Left colon (tissue), 2 donors: ENCODE results near the gene BCL2. TPM values are rescaled to one million over a fixed set of nuclear protein-coding genes. Genes with fewer than 3 reads are reported as not detected.

ENCODE experiments used
- ATAC-seq: fragments of 200-7000 bp; cut with Tn5 transposase; one replicate; pipeline ENCODE4 v1.9.1; 2020; ENCODE audit warnings: mild to moderate bottlenecking, moderate library complexity
- DNase-seq, 2 donors: peaks; one replicate each; pipeline ENCODE4 v3.0.0-alpha.2; 2020
- intact Hi-C, 2 donors: fragments of 100-400 bp; cut with DNase I in 1 of 2; cut with micrococcal nuclease in 1 of 2; formaldehyde crosslinking; loops; one replicate each; pipeline versions ENCODE4 v1.11.2 to v1.14.0; 2022; cut with DNase I, micrococcal nuclease
- total RNA-seq, 2 donors: library from RNA; stranded (reverse); fragmentation: NEBNext Ultra II Directional; extraction: Animal tissue kit (Norgen Biotek cat#: 25700); gene quantifications; one replicate each; pipeline ENCODE4 v1.2.1, GENCODE V29; 2021
- donor health status: DM: no; HTN: no; CAD: no.
- donor health status: DM: yes; HTN: yes; CAD: no.

BCL2 gene
- total RNA-seq, 2 donors from 2014 or later = 16.6 to 19.3 TPM

GRCh38 chr18:63099848-63100629, 219.5 kb downstream of the BCL2 start:
- intact Hi-C loops = no loop called here
- DNase-seq = peak; percentile 57 to 77
- ATAC-seq = peak; percentile 91

DNA sequence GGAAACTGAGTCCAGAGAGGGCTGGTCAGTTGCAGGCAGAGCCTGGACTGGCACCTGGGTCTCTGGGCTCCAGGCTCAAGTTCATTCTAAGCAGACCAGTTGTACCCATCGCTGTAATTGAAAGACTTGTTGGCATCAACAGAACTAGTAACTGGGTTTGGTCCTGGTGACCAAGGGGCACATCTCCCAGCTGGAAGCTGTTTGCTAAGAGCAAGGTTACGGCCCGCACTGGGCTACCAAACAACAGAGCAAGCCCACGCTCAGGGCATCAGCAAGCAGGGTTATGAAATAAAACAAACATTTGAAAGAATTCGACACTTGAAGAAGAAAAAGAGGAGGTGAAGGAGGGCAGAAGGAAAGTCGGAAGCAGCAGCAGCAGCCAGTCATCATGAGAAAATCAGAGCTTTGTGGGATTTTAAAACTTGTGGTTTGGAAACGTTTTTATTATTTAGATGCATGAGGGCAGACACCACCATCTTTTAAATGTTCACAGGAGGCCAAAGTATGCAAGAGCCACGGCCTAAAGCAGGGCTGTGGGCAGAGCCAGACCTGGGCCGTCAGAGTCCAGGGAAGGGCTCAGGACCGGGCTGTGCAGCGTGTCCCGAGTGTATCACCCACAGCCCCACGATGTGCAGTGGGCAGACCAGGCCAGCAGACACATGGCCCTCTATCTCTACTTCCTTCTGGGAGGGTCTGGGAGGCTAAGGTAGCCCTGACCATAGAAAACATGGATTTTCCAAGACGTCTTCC, 220.3 kb downstream of the BCL2 start:
- ATAC-seq (no peak), DNase-seq (no peak)
- intact Hi-C loops = no loop called here

- intact Hi-C loops = no loop called here
- ATAC-seq (no peak), DNase-seq (no peak)
Observed at GRCh38 chr18:63098018-63098981, 221.3 kb downstream of the BCL2 start.

- ATAC-seq = no peak
- no peak for DNase-seq
Observed at GRCh38 chr18:63097178-63097577, 222.4 kb downstream of the BCL2 start.

GRCh38 chr18:63096327-63096874, 223.2 kb downstream of the BCL2 start:
- ATAC-seq = no peak
- intact Hi-C loops = no loop called here
- no peak for DNase-seq

More at GRCh38 chr18:63097178-63097577, 222.4 kb downstream of the BCL2 start:
- intact Hi-C loops = no loop called here

GRCh38 chr18:63095768-63096167, 223.8 kb downstream of the BCL2 start:
- no peak for ATAC-seq
- intact Hi-C loops = no loop called here
- DNase-seq = no peak

DNA sequence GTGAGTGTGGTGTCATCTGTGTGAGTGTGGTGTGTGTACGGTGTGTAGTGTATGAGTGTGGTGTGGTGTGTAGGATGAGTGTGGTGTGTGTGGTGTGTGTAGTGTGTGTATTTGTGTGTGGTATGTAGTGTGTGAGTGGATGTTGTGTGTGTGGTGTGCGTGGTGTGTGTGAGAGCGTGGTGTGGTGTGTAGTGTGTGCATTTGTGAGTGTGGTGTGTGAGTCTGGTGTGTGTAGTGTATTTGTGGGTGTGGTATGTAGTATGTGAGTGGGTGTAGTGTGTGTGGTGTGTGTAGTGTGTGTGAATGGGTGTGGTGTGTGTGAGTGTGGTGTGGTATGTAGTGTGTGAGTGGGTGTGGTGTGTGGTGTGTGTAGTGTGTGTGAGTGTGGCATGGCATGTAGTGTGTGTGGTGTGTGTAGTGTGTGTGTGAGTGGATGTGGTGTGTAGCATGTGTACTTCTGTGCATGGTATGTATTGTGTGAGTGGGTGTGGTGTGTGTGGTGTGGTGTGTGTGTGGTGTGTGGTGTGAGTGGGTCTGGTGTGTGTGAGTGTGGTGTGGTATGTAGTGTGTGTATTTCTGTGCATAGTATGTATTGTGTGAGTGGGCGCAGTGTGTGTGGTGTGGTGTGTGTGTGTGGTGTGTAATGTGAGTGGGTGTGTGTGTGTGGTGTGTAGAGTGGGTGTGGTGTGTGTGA, 227.8 kb downstream of the BCL2 start:
- DNase-seq (no peak), ATAC-seq (no peak)
- intact Hi-C loops = no loop called here

- DNase-seq = peak in 1 of 2 donors; percentile 41
- ATAC-seq = no peak
- intact Hi-C loops = no loop called here
Observed at GRCh38 chr18:63090334-63090733, 229.2 kb downstream of the BCL2 start.

DNA sequence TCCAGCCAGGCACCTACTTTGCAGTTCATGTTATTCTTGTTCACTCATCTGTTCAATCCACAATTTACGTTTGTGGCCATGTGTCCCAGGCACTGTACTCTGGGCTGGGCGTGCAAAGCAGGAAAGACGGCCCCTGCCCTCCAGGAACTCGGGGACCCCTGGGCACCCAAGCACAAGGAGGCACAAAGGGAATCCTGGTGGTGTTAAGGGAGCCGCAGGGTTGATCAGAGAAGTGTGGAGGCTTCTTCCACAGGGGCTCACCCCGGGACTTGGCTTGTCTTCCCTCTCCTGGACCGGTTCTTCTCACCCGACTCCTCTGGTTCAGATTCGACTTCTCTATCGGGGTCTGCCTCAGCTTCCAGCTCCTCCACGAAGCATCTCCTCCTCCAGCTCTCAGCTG, 230.5 kb downstream of the BCL2 start:
- ATAC-seq = no peak
- no peak for DNase-seq
- intact Hi-C loops = no loop called here

DNA sequence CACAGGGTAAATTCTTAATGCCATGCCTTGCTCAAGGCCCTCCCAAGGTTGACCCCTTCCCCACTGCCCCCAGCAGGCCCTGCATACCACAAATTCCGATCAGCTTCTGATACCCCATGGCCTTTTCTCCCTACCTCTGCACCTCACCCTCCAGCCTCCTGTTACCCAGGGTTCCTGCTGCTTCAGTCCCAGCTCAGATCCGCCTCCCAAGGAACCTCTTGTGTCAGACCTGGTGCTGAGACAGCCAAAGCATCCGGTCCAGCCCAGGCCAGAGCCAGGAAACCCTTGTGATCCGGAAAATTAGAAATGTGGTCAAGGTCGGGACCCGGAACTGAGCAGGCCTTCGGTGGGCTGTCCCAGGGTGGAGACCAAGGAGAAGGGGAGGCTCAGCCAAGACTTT, 231.3 kb downstream of the BCL2 start:
- no peak for DNase-seq
- intact Hi-C loops = no loop called here
- ATAC-seq = no peak

- no peak for ATAC-seq
- no peak for DNase-seq
- intact Hi-C loops = no loop called here
Observed at GRCh38 chr18:63087421-63088230, 231.9 kb downstream of the BCL2 start.

DNA sequence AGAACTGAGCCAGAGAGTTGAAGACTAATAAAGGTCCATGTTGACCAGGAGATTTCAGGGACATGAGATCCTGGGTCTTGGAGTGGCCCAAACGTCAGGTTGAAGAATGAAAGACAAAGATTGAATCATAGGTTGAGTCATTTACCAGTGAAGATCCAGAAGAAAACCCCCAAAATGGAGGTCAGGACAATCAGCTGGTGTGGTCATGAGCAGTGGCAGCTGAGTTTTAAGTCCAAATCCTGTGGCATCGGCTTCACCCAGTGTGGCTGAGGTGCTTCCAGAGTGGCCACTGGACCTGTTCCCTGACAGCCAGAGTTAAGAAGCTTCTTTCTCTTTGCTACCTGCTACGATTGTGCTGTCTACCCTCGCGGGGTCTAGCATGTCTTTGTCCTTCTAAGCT, 234.0 kb downstream of the BCL2 start:
- no peak for DNase-seq
- ATAC-seq = no peak
- intact Hi-C loops = no loop called here

DNA sequence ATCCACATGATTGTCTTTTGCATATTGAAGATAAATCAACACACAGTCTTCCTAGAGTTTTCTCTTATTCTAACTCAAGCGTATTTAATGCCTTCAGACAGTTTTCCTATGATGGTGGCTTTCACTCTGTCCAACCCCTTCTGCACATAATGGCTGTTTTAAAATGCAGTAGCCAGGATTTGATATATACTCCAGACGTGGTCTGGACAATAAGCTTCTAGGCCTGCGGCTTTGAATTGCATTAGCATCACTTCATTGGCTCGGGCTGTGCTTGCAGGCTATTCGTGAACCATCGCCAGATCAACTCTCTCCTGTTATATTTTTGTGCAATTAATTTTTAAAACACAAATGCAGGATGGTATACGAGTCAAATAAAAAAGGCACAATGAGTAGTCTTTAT, 235.3 kb downstream of the BCL2 start:
- intact Hi-C loops = no loop called here
- ATAC-seq = no peak
- DNase-seq = no peak

DNA sequence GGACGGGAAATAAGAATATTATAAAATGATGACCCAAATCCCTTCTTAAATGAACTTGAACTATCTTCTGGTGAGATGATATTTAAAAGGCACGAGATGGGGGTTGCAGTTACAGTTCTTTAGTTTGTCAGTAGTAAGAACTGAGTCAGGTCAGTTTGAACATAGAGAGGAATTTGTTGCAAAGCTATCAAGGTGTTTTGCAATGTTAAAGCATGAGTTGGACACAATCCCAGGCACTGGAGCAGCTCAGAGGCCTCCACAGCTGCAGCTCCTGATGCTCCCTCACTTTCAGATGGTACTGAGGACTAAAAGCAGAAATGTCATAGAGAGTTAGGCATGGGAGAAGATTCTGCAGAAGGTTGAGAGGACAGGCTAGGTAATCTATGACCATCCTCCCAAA, 236.0 kb downstream of the BCL2 start:
- no peak for ATAC-seq
- intact Hi-C loops = no loop called here
- DNase-seq = no peak

- ATAC-seq = no peak
- DNase-seq = no peak
- intact Hi-C loops = no loop called here
Observed at GRCh38 chr18:63083020-63083531, 236.5 kb downstream of the BCL2 start.

- ATAC-seq = no peak
- intact Hi-C loops = no loop called here
- no peak for DNase-seq
Observed at GRCh38 chr18:63082366-63083019, 237.1 kb downstream of the BCL2 start.

DNA sequence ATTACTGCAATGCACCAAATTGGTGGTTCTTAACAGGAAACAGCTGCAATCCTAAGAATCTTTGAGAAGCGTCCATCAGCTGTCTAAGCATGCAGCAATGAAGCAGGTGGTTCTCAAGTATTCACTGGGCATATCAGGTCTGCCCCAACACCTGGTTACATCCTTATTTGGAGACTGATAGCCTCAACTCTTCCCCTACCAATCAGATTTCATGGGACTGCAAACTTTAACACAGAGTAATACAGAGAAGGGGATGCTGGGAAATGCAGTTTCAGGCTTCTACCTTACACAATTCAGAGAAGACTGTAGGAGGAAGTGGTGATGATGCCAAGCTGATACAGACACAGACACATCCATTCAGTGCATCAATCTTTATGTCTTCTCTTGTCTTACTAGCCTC, 240.5 kb downstream of the BCL2 start:
- ATAC-seq (peak; percentile 54), DNase-seq (no peak)
- intact Hi-C loops = no loop called here
